OCI-LY7 (cell line): ENCODE measurements around the gene C9orf153.

Experiments
- EZH2phosphoT487 ChIP-seq: fragments of 200-600 bp; sonication (generic); IDR thresholded peaks from 2 replicates; pipeline ENCODE4 v1.6.1; 2018; ENCODE audit warnings: low read depth, borderline replicate concordance, mild to moderate bottlenecking, mixed run types, antibody characterized with exemption, low read length, moderate library complexity, mixed read lengths
- TF ChIP-seq, protein P1 (sequence below): fragments of 200-600 bp; sonication (generic); conservative IDR thresholded peaks from 2 replicates; pipeline ENCODE4 v1.5.1; 2014; ENCODE audit warnings: mild to moderate bottlenecking, antibody characterized with exemption, low read length, moderate library complexity, mixed read lengths

DNA sequence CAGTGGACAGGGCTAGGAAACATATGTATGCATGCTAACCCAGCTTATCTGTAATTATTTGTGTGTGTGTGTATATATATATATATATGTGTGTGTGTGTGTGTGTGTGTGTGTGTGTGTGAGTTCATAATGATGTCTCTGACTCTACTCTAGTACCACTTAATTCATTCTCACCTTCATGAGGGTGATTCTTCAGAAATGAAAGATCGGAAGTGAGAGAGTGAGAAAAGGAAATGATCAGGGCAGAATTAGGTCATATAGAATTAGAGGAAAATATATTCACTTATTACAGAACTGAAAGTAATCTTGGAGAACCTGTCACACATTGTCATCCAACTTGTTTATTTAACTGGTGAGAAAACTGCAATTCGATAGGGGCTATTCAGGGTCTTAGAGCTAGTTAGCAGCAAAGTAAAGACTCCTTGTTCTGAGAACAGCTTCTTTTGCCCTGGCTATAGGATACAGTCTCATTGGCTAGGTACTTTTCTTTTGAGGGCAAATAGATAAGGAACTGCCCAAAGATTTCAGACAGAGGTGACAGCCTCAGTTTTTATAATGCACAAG is 58.8 kb downstream of the C9orf153 start:
- TF ChIP-seq, protein P1, sequence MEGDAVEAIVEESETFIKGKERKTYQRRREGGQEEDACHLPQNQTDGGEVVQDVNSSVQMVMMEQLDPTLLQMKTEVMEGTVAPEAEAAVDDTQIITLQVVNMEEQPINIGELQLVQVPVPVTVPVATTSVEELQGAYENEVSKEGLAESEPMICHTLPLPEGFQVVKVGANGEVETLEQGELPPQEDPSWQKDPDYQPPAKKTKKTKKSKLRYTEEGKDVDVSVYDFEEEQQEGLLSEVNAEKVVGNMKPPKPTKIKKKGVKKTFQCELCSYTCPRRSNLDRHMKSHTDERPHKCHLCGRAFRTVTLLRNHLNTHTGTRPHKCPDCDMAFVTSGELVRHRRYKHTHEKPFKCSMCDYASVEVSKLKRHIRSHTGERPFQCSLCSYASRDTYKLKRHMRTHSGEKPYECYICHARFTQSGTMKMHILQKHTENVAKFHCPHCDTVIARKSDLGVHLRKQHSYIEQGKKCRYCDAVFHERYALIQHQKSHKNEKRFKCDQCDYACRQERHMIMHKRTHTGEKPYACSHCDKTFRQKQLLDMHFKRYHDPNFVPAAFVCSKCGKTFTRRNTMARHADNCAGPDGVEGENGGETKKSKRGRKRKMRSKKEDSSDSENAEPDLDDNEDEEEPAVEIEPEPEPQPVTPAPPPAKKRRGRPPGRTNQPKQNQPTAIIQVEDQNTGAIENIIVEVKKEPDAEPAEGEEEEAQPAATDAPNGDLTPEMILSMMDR, result no peak
- TF ChIP-seq EZH2phosphoT487, result no peak
